OCI-LY1 (cell line): ENCODE data around the gene AK4.

Experiments used
- EZH2 ChIP-seq: fragments of 200-600 bp; sonication (generic), shearing (Covaris generic); IDR thresholded peaks from 2 replicates; pipeline ENCODE4 v1.8.0; 2017; ENCODE audit warnings: borderline replicate concordance, mixed run types, mild to moderate bottlenecking, antibody characterized with exemption, low read length, moderate library complexity, mixed read lengths
- TF ChIP-seq, protein P1 (sequence below): fragments of 200-600 bp; sonication (generic), shearing (Covaris generic); IDR thresholded peaks from 2 replicates; pipeline ENCODE4 v1.5.1; 2017; ENCODE audit warnings: mild to moderate bottlenecking, antibody characterized with exemption, low read length, moderate library complexity, mixed read lengths

DNA sequence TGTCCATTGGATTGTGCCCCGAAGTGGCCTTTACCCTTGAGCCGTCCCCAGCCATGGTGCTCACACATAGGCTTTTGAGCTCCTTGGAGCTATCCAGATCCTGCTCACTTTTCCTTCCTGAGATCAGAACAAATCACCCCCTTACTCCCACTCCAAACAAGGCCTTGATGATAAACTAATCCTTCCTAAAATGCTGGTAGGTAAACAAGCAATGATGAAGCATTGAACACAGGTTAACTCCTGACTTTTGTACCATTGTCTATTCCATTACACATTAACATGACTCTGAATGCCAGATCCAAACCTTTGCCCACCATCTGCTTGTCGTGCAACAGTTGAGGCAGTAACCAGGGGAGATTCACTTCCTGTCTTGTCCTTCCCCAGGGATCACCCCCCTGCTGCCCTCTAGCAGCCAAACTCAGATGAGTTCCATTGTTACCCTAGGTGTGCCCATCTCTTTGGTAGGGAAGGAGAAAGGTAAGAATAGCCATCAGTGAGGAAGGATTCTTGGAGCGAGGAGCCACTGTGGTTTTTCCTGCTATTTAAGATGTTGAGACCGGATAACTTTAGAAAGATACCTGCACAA is 81.8 kb downstream of the AK4 start:
- TF ChIP-seq, protein P1, sequence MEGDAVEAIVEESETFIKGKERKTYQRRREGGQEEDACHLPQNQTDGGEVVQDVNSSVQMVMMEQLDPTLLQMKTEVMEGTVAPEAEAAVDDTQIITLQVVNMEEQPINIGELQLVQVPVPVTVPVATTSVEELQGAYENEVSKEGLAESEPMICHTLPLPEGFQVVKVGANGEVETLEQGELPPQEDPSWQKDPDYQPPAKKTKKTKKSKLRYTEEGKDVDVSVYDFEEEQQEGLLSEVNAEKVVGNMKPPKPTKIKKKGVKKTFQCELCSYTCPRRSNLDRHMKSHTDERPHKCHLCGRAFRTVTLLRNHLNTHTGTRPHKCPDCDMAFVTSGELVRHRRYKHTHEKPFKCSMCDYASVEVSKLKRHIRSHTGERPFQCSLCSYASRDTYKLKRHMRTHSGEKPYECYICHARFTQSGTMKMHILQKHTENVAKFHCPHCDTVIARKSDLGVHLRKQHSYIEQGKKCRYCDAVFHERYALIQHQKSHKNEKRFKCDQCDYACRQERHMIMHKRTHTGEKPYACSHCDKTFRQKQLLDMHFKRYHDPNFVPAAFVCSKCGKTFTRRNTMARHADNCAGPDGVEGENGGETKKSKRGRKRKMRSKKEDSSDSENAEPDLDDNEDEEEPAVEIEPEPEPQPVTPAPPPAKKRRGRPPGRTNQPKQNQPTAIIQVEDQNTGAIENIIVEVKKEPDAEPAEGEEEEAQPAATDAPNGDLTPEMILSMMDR = peak; percentile 5; the same call in 1 of the 2 replicates
- no peak for TF ChIP-seq EZH2
